ENCODE measurements around the gene SGCD. TPM values are rescaled to one million over a fixed set of nuclear protein-coding genes. Genes with fewer than 3 reads are reported as not detected.

The SGCD gene
- polyA plus RNA-seq, 1 of the 3 experiments (the other 2 are of a cell fraction): 0.87 TPM

- no peak for TF ChIP-seq CHD2 (IDR thresholded peaks at IDR 0.05; ENCODE audit: low read length, partially characterized antibody)
- TF ChIP-seq MAX (IDR thresholded peaks at IDR 0.05; ENCODE audit: low read depth): no peak
- TF ChIP-seq EP300 (IDR thresholded peaks at IDR 0.05; ENCODE audit: borderline replicate concordance in 1 of 2, low read depth in 1 of 2, low read length in 1 of 2): no peak
- TF ChIP-seq SIN3A (IDR thresholded peaks at IDR 0.05; ENCODE audit: borderline replicate concordance, low read depth, low read length): no peak
- TF ChIP-seq TCF12 (IDR thresholded peaks at IDR 0.05): peak; percentile 29; the same call in 1 of the 2 replicates
- no peak; the same call in 1 of the 2 replicates for TF ChIP-seq PBX3 (IDR thresholded peaks at IDR 0.05)
- Histone ChIP-seq H3K4me3 (ENCODE audit: low read depth in 2 of 2, low read length in 1 of 2) (no peak overlapping the region), H2AFZ (ENCODE audit: low read depth) (no peak overlapping the region), H3K9ac (no peak overlapping the region), H3K4me1 (ENCODE audit: control insufficient read depth in 1 of 2, insufficient read depth in 2 of 2, low read depth in 1 of 2, low read length in 1 of 2) (peaks cover 0 to 2% of the 10 kb centered on the region in 2 experiments; a peak in 1 of 4 replicates), H3K79me2 (ENCODE audit: insufficient read depth) (no peaks in the 10 kb centered on the region), H3K9me2 (no peaks in the 10 kb centered on the region), H3K9me3 (no peaks in the 10 kb centered on the region), H3K27ac (ENCODE audit: low read depth in 2 of 2, low read length in 1 of 2) (no peak overlapping the region), H4K20me1 (ENCODE audit: insufficient read depth) (no peaks in the 10 kb centered on the region), H3F3A (replicated peaks; ENCODE audit: insufficient read depth) (no peaks in the 10 kb centered on the region), H3K27me3 (ENCODE audit: insufficient read depth) (no peaks in the 10 kb centered on the region), H3K36me3 (replicated peaks in 1 of 2; ENCODE audit: control insufficient read depth in 1 of 2, insufficient read depth in 2 of 2, low read length in 1 of 2) (no peaks in the 10 kb centered on the region), H3K4me2 (no peak overlapping the region)
- POLR2A ChIA-PET: no interaction called here
- CTCF ChIA-PET: no interaction called here
- DNase-seq: no peak
- WGBS (ENCODE audit: low lambda C conversion rate): 51% methylated on average over 2 of the region's 2 CpGs
These were observed 204.2 kb downstream of the SGCD start for GRCh38 chr5:156531199-156531598.

- no peaks in the 10 kb centered on the region for H3F3A ChIP-seq (replicated peaks; ENCODE audit: insufficient read depth)
- no peaks in the 10 kb centered on the region for H3K9me3 ChIP-seq
- H3K36me3 ChIP-seq (replicated peaks in 1 of 2; ENCODE audit: control insufficient read depth in 1 of 2, insufficient read depth in 2 of 2, low read length in 1 of 2): no peaks in the 10 kb centered on the region
- H3K4me2 ChIP-seq: no peak overlapping the region
- H3K4me1 ChIP-seq (ENCODE audit: control insufficient read depth in 1 of 2, insufficient read depth in 2 of 2, low read depth in 1 of 2, low read length in 1 of 2): peaks cover 0 to 2% of the 10 kb centered on the region in 2 experiments; a peak in 1 of 4 replicates
- no peak overlapping the region for H2AFZ ChIP-seq (ENCODE audit: low read depth)
- ChIA-PET POLR2A (no interaction called here), CTCF (no interaction called here)
- H3K27ac ChIP-seq (ENCODE audit: low read depth in 2 of 2, low read length in 1 of 2): no peak overlapping the region
- H3K9me2 ChIP-seq: no peaks in the 10 kb centered on the region
- no peaks in the 10 kb centered on the region for H3K27me3 ChIP-seq (ENCODE audit: insufficient read depth)
- no peak overlapping the region for H3K4me3 ChIP-seq (ENCODE audit: low read depth in 2 of 2, low read length in 1 of 2)
- TF ChIP-seq FOXJ3 (CRISPR knock-in tag; IDR thresholded peaks at IDR 0.05) (no peak), YY1 (IDR thresholded peaks at IDR 0.05; ENCODE audit: low read depth) (no peak), MAX (IDR thresholded peaks at IDR 0.05; ENCODE audit: low read depth) (no peak), RAD21 (IDR thresholded peaks at IDR 0.05; ENCODE audit: low read length) (no peak), PBX3 (IDR thresholded peaks at IDR 0.05) (no peak), EZH2phosphoT487 (IDR thresholded peaks at IDR 0.05; ENCODE audit: borderline replicate concordance, low read depth) (no peak), FOSL2 (IDR thresholded peaks at IDR 0.05; ENCODE audit: borderline replicate concordance, low read depth) (no peak), RFX5 (IDR thresholded peaks at IDR 0.05; ENCODE audit: low read length) (no peak), JUND (IDR thresholded peaks at IDR 0.05) (no peak), MEF2A (IDR thresholded peaks at IDR 0.05; ENCODE audit: borderline replicate concordance, low read depth) (no peak), EP300 (IDR thresholded peaks at IDR 0.05; ENCODE audit: borderline replicate concordance in 1 of 2, low read depth in 1 of 2, low read length in 1 of 2) (no peak), CHD2 (IDR thresholded peaks at IDR 0.05; ENCODE audit: low read length, partially characterized antibody) (no peak)
- no peaks in the 10 kb centered on the region for H3K79me2 ChIP-seq (ENCODE audit: insufficient read depth)
- no peak overlapping the region for H3K9ac ChIP-seq
- H4K20me1 ChIP-seq (ENCODE audit: insufficient read depth): no peaks in the 10 kb centered on the region
- 43% methylated on average over 4 of the region's 4 CpGs for WGBS (ENCODE audit: low lambda C conversion rate)
- no peak for DNase-seq
These were observed 206.0 kb downstream of the SGCD start for GRCh38 chr5:156532921-156533320.

All from SK-N-SH (cell line).